Ovary (tissue), 9 donors: ENCODE measurements around the gene ADAMTS5. TPM values are rescaled to one million over a fixed set of nuclear protein-coding genes. Genes with fewer than 3 reads are reported as not detected.

Experiments
- DNase-seq, 5 donors: peaks; one replicate each; pipeline ENCODE4 v3.0.0-alpha.2; 2019 to 2020
- H3K27ac ChIP-seq, 2 donors: fragments of 200-600 bp; one replicate each; pipeline versions ENCODE4 v1.5.1 to v1.8.0; 2019 to 2022
- H3K27me3 ChIP-seq: fragments of 200-600 bp; one replicate; pipeline ENCODE4 v1.8.0; 2022
- H3K36me3 ChIP-seq: fragments of 200-600 bp; sonication (generic); one replicate; pipeline ENCODE4 v1.5.1; 2019
- H3K4me1 ChIP-seq: one replicate; pipeline ENCODE4 v1.8.1; 2013; ENCODE audit warnings: mild to moderate bottlenecking, moderate library complexity; ENCODE audit not compliant: insufficient read depth
- H3K4me3 ChIP-seq: fragments of 200-600 bp; sonication (generic); one replicate; pipeline ENCODE4 v1.5.1; 2017
- H3K9me3 ChIP-seq, 2 donors: fragments of 200-600 bp in 1 of 2; sonication (generic) in 1 of 2; one replicate each; pipeline versions ENCODE4 v1.5.1 to v1.8.1; 2013 to 2019; ENCODE audit warnings: mild to moderate bottlenecking in 1 of 2, moderate library complexity in 1 of 2
- EP300 ChIP-seq: sonication (generic); formaldehyde crosslinking; IDR thresholded peaks from one replicate; pipeline ENCODE4 v1.6.1; 2017; ENCODE audit warnings: antibody characterized with exemption
- POLR2A ChIP-seq: fragments of 450-650 bp; IDR thresholded peaks from one replicate; pipeline ENCODE4 v1.6.1; 2017; ENCODE audit warnings: antibody characterized with exemption, mild to moderate bottlenecking, moderate library complexity
- WGBS, 3 donors: extraction: QIAGEN DNeasy Blood & Tissue Kit in 1 of 3; methylation state at CpG; one replicate each; pipeline versions ENCODE4 v1.1.5 to v1.1.7; 2013 to 2017; 5-methylcytosine and 5-hydroxymethylcytosine counted together
- intact Hi-C, 4 donors: fragments of 100-400 bp; cut with DNase I; formaldehyde crosslinking; loops; one replicate each; pipeline versions ENCODE4 v1.11.0 to v1.15.1; 2022 to 2023
- polyA plus RNA-seq, 2 donors: library from polyadenylated mRNA; stranded (reverse); fragments of 200-250 nt in 1 of 2; fragments of 350-450 nt in 1 of 2; fragmentation: Illumina TruSeq in 1 of 2; extraction: RNeasy Lipid Tissue Mini Kit (QIAGEN cat#74804) in 1 of 2; gene quantifications; one replicate each; pipeline ENCODE4 v1.2.3, GENCODE V29; 2013 to 2014
- total RNA-seq, 7 donors: library from RNA; depleted of rRNA in 2 of 7; stranded (reverse); fragments of >200 nt in 2 of 7; fragmentation: NEBNext Ultra II Directional in 3 of 7; extraction: Animal tissue kit (Norgen Biotek cat#: 25700) in 3 of 7; gene quantifications; one replicate each; pipeline versions ENCODE4 v1.1.0 to v1.2.4, GENCODE V29; 2016 to 2023
- TF ChIP-seq, protein P1 (sequence below), 3 donors: fragments of 450-650 bp in 2 of 3; fragments of 200-600 bp in 1 of 3; IDR thresholded peaks; one replicate each; pipeline versions ENCODE4 v1.5.1 to v1.8.0; 2016 to 2022; ENCODE audit warnings: antibody characterized with exemption in 3 of 3, mild to moderate bottlenecking in 1 of 3
- donor health status: DM: no; HTN: no; CAD: no; lungs with moderate emphysema.
- donor health status: DM: no; HTN: no; CAD: no.
- donor health status: Bipolar disorder and iron deficiency.
- donor health status: DM: yes; HTN: yes; CAD: no.
- donor health status: DM: no; HTN: no; CAD: no.
- donor health status: DM: yes; HTN: yes; CAD: no.

ADAMTS5 gene
- total and polyA plus RNA-seq, 9 donors, result 9.2 to 37.3 (median 21.0) TPM

DNA sequence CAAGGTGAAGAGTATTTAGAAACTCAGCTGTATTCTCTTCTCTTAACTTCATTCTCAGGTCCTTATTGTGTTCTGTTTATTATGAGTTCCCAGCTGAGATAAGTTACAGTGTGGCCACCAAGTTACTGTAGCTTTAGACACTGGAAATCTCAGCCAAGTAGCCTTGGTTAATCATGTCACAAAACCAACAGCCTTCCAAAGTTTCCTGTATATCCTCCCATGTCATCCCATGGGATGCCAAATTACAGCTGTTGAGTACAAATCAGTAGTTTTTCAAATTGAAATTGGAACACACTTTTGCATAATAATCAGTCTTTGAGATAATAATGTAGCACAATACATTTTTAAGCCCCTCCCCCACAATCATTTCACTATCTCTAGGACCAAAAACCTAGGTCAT lies 10.7 kb downstream of the ADAMTS5 start:
- no peaks in the 10 kb centered on the region for H3K36me3 ChIP-seq
- no peak for TF ChIP-seq POLR2A
- TF ChIP-seq, protein P1, sequence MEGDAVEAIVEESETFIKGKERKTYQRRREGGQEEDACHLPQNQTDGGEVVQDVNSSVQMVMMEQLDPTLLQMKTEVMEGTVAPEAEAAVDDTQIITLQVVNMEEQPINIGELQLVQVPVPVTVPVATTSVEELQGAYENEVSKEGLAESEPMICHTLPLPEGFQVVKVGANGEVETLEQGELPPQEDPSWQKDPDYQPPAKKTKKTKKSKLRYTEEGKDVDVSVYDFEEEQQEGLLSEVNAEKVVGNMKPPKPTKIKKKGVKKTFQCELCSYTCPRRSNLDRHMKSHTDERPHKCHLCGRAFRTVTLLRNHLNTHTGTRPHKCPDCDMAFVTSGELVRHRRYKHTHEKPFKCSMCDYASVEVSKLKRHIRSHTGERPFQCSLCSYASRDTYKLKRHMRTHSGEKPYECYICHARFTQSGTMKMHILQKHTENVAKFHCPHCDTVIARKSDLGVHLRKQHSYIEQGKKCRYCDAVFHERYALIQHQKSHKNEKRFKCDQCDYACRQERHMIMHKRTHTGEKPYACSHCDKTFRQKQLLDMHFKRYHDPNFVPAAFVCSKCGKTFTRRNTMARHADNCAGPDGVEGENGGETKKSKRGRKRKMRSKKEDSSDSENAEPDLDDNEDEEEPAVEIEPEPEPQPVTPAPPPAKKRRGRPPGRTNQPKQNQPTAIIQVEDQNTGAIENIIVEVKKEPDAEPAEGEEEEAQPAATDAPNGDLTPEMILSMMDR (IDR thresholded peaks at IDR 0.05), result no peak
- DNase-seq, result no peak
- H3K4me1 ChIP-seq, result peaks cover 11% of the 10 kb centered on the region
- no peaks in the 10 kb centered on the region for H3K9me3 ChIP-seq
- H3K27me3 ChIP-seq, result no peaks in the 10 kb centered on the region
- H3K27ac ChIP-seq, result no peak overlapping the region
- intact Hi-C loops, result no loop called here
- H3K4me3 ChIP-seq, result no peak overlapping the region

DNA sequence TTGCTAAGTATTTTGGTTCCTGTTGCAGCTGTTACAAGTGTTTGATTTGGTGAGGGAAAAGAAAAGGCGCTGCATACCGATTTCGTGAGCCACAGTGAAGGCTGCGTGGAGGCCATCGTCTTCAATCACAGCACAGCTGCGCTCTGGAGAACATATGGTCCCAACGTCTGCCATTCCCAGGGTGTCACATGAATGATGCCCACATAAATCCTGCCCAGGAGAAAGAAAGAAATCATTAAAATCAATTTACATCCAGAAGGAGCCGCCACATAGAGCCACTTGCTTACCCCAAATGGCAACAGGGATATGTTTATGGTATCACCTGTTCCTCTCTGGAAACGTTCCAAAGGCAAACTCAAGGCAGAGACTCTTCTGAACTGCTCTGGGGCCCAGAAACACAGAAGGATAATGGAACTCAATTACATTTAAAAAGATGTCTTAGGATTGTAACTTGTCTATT lies 12.2 kb downstream of the ADAMTS5 start:
- no peak overlapping the region for H3K4me3 ChIP-seq
- no peaks in the 10 kb centered on the region for H3K36me3 ChIP-seq
- TF ChIP-seq, protein P1 (IDR thresholded peaks at IDR 0.05), result no peak
- TF ChIP-seq EP300 (no peak), POLR2A (no peak)
- no peaks in the 10 kb centered on the region for H3K9me3 ChIP-seq
- DNase-seq, result no peak
- H3K4me1 ChIP-seq, result peaks cover 1% of the 10 kb centered on the region
- intact Hi-C loops, result no loop called here
- H3K27me3 ChIP-seq, result no peaks in the 10 kb centered on the region
- no peak overlapping the region for H3K27ac ChIP-seq
- WGBS, 3 donors, result 89 to 92% (median 91%) methylated on average over 9 of the region's 9 CpGs

DNA sequence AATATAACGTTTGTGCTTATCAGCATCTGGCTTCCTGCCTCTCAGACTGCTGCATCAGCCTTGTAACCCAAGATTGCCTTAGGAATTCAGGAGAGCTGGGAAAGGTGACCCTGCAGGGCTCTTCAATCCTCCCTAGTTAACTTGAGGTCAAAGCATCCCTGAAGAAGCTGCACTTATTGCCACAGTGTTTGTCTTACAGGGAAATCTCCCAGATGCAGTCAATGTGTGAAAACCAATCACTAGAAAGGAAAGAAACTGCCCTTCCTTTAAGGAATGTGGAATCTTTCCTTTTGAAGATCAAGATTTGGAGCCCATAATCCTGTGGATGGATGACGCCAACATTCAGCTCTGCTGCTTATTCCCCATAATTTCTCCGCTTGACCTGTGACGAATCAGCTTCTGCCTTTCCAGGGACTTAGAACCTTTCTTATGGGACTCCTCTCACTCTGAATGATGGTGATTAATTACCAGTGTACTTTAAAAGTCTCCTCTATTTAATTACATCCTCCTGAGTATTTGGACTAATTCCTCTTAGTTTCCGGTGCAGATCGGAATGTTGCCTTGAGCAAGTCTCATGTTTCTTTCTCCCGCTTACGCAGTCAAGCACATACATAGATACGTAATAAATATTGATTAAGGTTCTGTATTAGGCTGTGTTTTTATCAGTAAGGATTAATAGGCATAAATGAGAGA lies 14.4 kb downstream of the ADAMTS5 start:
- Histone ChIP-seq H3K36me3 (no peaks in the 10 kb centered on the region), H3K4me3 (no peak overlapping the region), H3K4me1 (no peaks in the 10 kb centered on the region), H3K27ac (no peak overlapping the region), H3K9me3 (no peaks in the 10 kb centered on the region), H3K27me3 (no peaks in the 10 kb centered on the region)
- intact Hi-C loops, result no loop called here
- DNase-seq, result no peak
- WGBS, 3 donors, result 61 to 68% (median 67%) methylated on average over 9 of the region's 9 CpGs
- no peak for TF ChIP-seq POLR2A

DNA sequence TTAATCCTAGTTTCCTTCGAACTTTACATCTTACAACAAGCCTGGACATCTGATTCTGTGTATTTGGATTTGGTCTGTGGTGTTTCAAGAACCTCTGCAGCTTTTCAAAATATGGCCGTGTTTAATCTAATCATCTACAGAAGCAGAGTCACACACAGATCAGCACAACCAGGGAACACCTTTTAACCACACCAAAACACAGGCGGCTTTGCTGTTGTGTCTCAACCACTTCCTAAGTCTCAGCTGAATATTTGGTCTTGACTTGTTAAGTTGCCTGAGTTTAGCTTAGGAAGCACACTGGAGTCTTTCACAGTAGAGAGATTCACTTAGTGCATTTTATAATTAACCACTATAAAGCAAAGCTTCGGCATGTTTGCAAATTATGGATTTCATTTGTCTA lies 17.1 kb downstream of the ADAMTS5 start:
- H3K9me3 ChIP-seq, result no peaks in the 10 kb centered on the region
- no peak overlapping the region for H3K4me3 ChIP-seq
- WGBS, 3 donors, result 68 to 92% (median 80%) methylated on average over 4 of the region's 4 CpGs
- TF ChIP-seq POLR2A, result no peak
- intact Hi-C loops, result loop anchor here in 1 of 4 donors (2.0 kb wide), 1 partner anchor 37 kb away; no protein-coding TSS in a partner anchor
- H3K27me3 ChIP-seq, result no peaks in the 10 kb centered on the region
- H3K27ac ChIP-seq, result no peak overlapping the region
- peaks cover 5% of the 10 kb centered on the region for H3K4me1 ChIP-seq
- no peak for DNase-seq
- H3K36me3 ChIP-seq, result no peaks in the 10 kb centered on the region

DNA sequence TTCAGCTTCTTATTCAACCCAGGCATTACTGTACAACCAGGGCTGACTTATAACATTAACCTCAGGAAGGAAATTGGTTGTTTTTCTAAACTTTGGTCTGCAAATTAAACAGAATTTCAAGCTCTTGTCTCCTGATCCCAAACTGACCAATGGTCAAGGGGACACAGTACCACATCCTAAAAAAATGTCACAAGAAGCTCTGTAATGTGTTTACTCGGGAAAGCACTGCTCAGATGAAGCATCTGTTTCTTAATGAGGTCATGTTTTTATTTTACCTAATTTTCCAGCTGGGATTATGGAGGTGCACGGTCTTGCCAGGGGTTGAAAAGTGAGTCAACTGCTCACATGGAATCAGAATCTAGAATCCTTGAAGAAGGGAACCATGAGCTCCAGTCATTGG lies 18.7 kb downstream of the ADAMTS5 start:
- H3K27me3 ChIP-seq, result no peaks in the 10 kb centered on the region
- peak overlapping the region in 1 of 2 donors; percentile 29 for H3K27ac ChIP-seq
- TF ChIP-seq, protein P1 (IDR thresholded peaks at IDR 0.05), result no peak
- TF ChIP-seq EP300 (no peak), POLR2A (no peak)
- no peak overlapping the region for H3K4me3 ChIP-seq
- H3K9me3 ChIP-seq, result no peaks in the 10 kb centered on the region
- H3K4me1 ChIP-seq, result peaks cover 7% of the 10 kb centered on the region
- no peak for DNase-seq
- intact Hi-C loops, result loop anchor here in 1 of 4 donors (2.0 kb wide), 1 partner anchor 39 kb away; no protein-coding TSS in a partner anchor
- WGBS, 3 donors, result 64 to 75% (median 68%) methylated on average over 2 of the region's 2 CpGs
- H3K36me3 ChIP-seq, result no peaks in the 10 kb centered on the region
